GM23338 (cell line): Measurements from ENCODE around the gene UNK. TPM values are rescaled to one million over a fixed set of nuclear protein-coding genes. Genes with fewer than 3 reads are reported as not detected.

Experiments used
- ATAC-seq: fragments of 200-7000 bp; cut with Tn5 transposase; 3 replicates; pipeline ENCODE4 v1.9.1; 2020
- DNase-seq: peaks from one replicate; pipeline ENCODE4 v3.0.0-alpha.2; 2015; ENCODE audit warnings: low spot score
- H2AFZ ChIP-seq: fragments of 200-600 bp; sonication (generic); 2 replicates; pipeline ENCODE4 v1.8.0; 2016; ENCODE audit warnings: antibody characterized with exemption, mild to moderate bottlenecking, moderate library complexity
- H3F3A ChIP-seq: fragments of 200-600 bp; sonication (generic); replicated peaks from 2 replicates; pipeline ENCODE4 v1.8.0; 2017; ENCODE audit warnings: antibody characterized with exemption, mixed run types, low read depth
- H3K27ac ChIP-seq: fragments of 200-600 bp; sonication (generic); 2 replicates; pipeline ENCODE4 v1.6.1; 2016; ENCODE audit warnings: low read depth
- H3K27me3 ChIP-seq: fragments of 200-600 bp; sonication (generic); 2 replicates; pipeline ENCODE4 v1.8.0; 2016; ENCODE audit warnings: mild to moderate bottlenecking, mixed run types, moderate library complexity; ENCODE audit not compliant: insufficient read depth
- H3K36me3 ChIP-seq: fragments of 200-600 bp; sonication (generic); 2 replicates; pipeline ENCODE4 v1.8.0; 2016; ENCODE audit warnings: mild to moderate bottlenecking; ENCODE audit not compliant: insufficient read depth
- H3K4me1 ChIP-seq: fragments of 200-600 bp; sonication (generic); 2 replicates; pipeline ENCODE4 v1.8.0; 2016; ENCODE audit warnings: mild to moderate bottlenecking, moderate library complexity; ENCODE audit not compliant: insufficient read depth
- H3K4me2 ChIP-seq: fragments of 200-600 bp; sonication (generic); 2 replicates; pipeline ENCODE4 v1.7.1; 2017; ENCODE audit warnings: mixed run types
- H3K4me3 ChIP-seq: fragments of 200-600 bp; sonication (generic); 2 replicates; pipeline ENCODE4 v1.6.1; 2016; ENCODE audit warnings: mixed run types
- H3K79me2 ChIP-seq: fragments of 200-600 bp; sonication (generic); replicated peaks from 2 replicates; pipeline ENCODE4 v1.8.0; 2017; ENCODE audit warnings: mild to moderate bottlenecking; ENCODE audit not compliant: insufficient read depth
- H3K9me2 ChIP-seq: fragments of 200-600 bp; sonication (generic); 2 replicates; pipeline ENCODE4 v1.8.0; 2017; ENCODE audit not compliant: insufficient read depth
- H4K20me1 ChIP-seq: fragments of 200-600 bp; sonication (generic); replicated peaks from 2 replicates; pipeline ENCODE4 v1.8.0; 2017; ENCODE audit warnings: mild to moderate bottlenecking; ENCODE audit not compliant: insufficient read depth
- H3K27ac Mint-ChIP-seq: 2 replicates; pipeline ENCODE4 v1.8.0; 2020; ENCODE audit warnings: inconsistent platforms, mild to moderate bottlenecking, moderate library complexity, mixed read lengths
- H3K27me3 Mint-ChIP-seq: 3 replicates; pipeline ENCODE4 v1.8.0; 2022; ENCODE audit warnings: low read depth, mild to moderate bottlenecking, moderate library complexity, mixed read lengths, inconsistent platforms; ENCODE audit not compliant: insufficient read depth, poor library complexity
- H3K36me3 Mint-ChIP-seq: 3 replicates; pipeline ENCODE4 v1.8.0; 2021; ENCODE audit warnings: low read depth, mild to moderate bottlenecking, inconsistent platforms, moderate library complexity, mixed read lengths
- H3K4me1 Mint-ChIP-seq: 3 replicates; pipeline ENCODE4 v1.8.0; 2020; ENCODE audit warnings: mild to moderate bottlenecking, inconsistent platforms, mixed read lengths
- H3K4me3 Mint-ChIP-seq: 3 replicates; pipeline ENCODE4 v1.8.0; 2021; ENCODE audit warnings: moderate library complexity, mild to moderate bottlenecking, inconsistent platforms, mixed read lengths
- H3K9me3 Mint-ChIP-seq: 3 replicates; pipeline ENCODE4 v1.8.0; 2020; ENCODE audit warnings: moderate library complexity, mild to moderate bottlenecking, inconsistent platforms, mixed read lengths
- CREB1 ChIP-seq: fragments of 250-450 bp; sonication (Bioruptor Pico); IDR thresholded peaks from 2 replicates; pipeline ENCODE4 v1.5.0; 2020; ENCODE audit warnings: low read depth, mild to moderate bottlenecking, moderate library complexity
- EZH2phosphoT487 ChIP-seq: fragments of 200-600 bp; sonication (generic); IDR thresholded peaks from one replicate; pipeline ENCODE4 v1.8.1; 2018; ENCODE audit warnings: antibody characterized with exemption; ENCODE audit not compliant: unreplicated experiment
- JUNB ChIP-seq: IDR thresholded peaks from one replicate; pipeline ENCODE4 v1.6.1; 2016; ENCODE audit warnings: antibody characterized with exemption; ENCODE audit not compliant: unreplicated experiment
- STAT1 ChIP-seq: IDR thresholded peaks from one replicate; pipeline ENCODE4 v1.6.1; 2016; ENCODE audit warnings: antibody characterized with exemption; ENCODE audit not compliant: unreplicated experiment
- ZNF114 ChIP-seq: fragments of 250-450 bp; sonication (Bioruptor Pico); IDR thresholded peaks from 2 replicates; pipeline ENCODE4 v1.5.0; 2020; ENCODE audit warnings: mild to moderate bottlenecking, moderate library complexity
- polyA plus RNA-seq: library from polyadenylated mRNA; unstranded; fragments of >200 nt; fragmentation: Nextera tagmentation; extraction: Ambion mirVana; gene quantifications from 2 replicates; pipeline ENCODE4 v1.2.1, GENCODE V29; 2016
- total RNA-seq: library from RNA; depleted of rRNA; stranded (reverse); fragments of >200 nt; shearing (Covaris generic); gene quantifications from 2 replicates; pipeline ENCODE4 v1.2.3, GENCODE V29; 2014
- TF ChIP-seq, protein P1 (sequence below), 2 experiments: fragments of 200-600 bp in 1 of 2; sonication (generic) in 1 of 2; conservative IDR thresholded peaks; 2 replicates each; pipeline versions ENCODE4 v1.5.1 to v1.6.1; 2016 to 2017; ENCODE audit warnings: antibody characterized with exemption in 2 of 2, low read depth in 2 of 2, mild to moderate bottlenecking in 2 of 2, moderate library complexity in 1 of 2
- TF ChIP-seq, protein P2 (sequence below): IDR thresholded peaks from one replicate; pipeline ENCODE4 v1.6.1; 2018; ENCODE audit warnings: antibody characterized with exemption; ENCODE audit not compliant: unreplicated experiment
- TF ChIP-seq, protein P3 (sequence below): fragments of 250-450 bp; sonication (Bioruptor Pico); IDR thresholded peaks from 2 replicates; pipeline ENCODE4 v1.5.0; 2020; ENCODE audit warnings: mild to moderate bottlenecking, moderate library complexity

The UNK gene
- total and polyA plus RNA-seq, 2 experiments from 2014 or later = 21.8 to 65.2 TPM

DNA sequence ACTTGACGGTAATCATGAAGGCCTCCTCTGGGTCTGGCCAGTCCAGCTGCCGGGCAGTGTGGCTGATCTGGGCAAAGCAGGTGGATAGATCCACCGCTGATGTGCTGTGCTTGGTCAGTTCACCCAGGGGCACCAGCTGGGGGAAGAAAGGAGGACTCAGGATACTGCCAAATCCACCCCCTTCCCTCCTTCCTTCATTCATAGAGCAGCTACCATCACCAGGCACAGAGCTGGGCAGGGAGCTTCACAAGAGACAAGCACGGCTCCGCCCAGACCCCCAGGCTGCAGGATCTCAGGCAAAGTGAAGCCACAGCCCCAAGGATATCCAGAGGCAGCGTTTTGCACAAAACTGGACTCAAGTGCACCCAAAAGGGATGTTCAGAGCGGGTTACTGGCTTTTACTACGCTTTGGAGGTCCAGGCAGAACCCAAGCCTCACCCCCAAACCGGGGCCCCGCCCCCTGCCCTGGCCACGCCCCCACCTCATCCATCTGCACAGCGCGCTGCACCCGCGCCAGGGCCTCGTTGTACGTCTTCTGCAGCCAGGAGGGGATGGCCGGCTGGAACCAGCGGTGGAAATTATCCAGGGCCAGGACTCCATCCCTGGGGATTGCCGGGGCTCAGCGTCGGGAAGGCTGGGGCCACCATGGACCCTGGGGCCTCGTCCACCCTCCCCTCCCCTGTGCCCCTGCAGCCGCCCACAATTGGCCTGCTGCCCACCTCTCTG is 50.5 kb downstream of the UNK start:
- peak; percentile 28 for ATAC-seq
- Histone ChIP-seq H3K27me3 (no peaks in the 10 kb centered on the region), H3K79me2 (no peaks in the 10 kb centered on the region), H3K4me3 (peak overlapping the region; percentile 26; the same call in 1 of the 2 replicates), H3K4me2 (no peak overlapping the region; the same call in 1 of the 2 replicates), H3K27ac (no peak overlapping the region), H3F3A (peaks cover 20% of the 10 kb centered on the region), H3K36me3 (no peaks in the 10 kb centered on the region), H2AFZ (peak overlapping the region; percentile 84), H3K4me1 (peaks cover 31% of the 10 kb centered on the region), H3K9me2 (no peaks in the 10 kb centered on the region), H4K20me1 (no peaks in the 10 kb centered on the region)
- no peak overlapping the region for H3K4me3 Mint-ChIP-seq
- peaks cover 35% of the 10 kb centered on the region for H3K4me1 Mint-ChIP-seq
- peaks cover 10% of the 10 kb centered on the region for H3K27me3 Mint-ChIP-seq
- H3K27ac Mint-ChIP-seq = no peak overlapping the region
- no peak for TF ChIP-seq ZNF114
- no peak for TF ChIP-seq CREB1 (CRISPR knock-in tag)
- TF ChIP-seq, protein P1, sequence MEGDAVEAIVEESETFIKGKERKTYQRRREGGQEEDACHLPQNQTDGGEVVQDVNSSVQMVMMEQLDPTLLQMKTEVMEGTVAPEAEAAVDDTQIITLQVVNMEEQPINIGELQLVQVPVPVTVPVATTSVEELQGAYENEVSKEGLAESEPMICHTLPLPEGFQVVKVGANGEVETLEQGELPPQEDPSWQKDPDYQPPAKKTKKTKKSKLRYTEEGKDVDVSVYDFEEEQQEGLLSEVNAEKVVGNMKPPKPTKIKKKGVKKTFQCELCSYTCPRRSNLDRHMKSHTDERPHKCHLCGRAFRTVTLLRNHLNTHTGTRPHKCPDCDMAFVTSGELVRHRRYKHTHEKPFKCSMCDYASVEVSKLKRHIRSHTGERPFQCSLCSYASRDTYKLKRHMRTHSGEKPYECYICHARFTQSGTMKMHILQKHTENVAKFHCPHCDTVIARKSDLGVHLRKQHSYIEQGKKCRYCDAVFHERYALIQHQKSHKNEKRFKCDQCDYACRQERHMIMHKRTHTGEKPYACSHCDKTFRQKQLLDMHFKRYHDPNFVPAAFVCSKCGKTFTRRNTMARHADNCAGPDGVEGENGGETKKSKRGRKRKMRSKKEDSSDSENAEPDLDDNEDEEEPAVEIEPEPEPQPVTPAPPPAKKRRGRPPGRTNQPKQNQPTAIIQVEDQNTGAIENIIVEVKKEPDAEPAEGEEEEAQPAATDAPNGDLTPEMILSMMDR (conservative IDR thresholded peaks at IDR 0.05; ENCODE audit: low read depth in 2 of 2) = no peak
- no peak for TF ChIP-seq EZH2phosphoT487
- TF ChIP-seq, protein P2, sequence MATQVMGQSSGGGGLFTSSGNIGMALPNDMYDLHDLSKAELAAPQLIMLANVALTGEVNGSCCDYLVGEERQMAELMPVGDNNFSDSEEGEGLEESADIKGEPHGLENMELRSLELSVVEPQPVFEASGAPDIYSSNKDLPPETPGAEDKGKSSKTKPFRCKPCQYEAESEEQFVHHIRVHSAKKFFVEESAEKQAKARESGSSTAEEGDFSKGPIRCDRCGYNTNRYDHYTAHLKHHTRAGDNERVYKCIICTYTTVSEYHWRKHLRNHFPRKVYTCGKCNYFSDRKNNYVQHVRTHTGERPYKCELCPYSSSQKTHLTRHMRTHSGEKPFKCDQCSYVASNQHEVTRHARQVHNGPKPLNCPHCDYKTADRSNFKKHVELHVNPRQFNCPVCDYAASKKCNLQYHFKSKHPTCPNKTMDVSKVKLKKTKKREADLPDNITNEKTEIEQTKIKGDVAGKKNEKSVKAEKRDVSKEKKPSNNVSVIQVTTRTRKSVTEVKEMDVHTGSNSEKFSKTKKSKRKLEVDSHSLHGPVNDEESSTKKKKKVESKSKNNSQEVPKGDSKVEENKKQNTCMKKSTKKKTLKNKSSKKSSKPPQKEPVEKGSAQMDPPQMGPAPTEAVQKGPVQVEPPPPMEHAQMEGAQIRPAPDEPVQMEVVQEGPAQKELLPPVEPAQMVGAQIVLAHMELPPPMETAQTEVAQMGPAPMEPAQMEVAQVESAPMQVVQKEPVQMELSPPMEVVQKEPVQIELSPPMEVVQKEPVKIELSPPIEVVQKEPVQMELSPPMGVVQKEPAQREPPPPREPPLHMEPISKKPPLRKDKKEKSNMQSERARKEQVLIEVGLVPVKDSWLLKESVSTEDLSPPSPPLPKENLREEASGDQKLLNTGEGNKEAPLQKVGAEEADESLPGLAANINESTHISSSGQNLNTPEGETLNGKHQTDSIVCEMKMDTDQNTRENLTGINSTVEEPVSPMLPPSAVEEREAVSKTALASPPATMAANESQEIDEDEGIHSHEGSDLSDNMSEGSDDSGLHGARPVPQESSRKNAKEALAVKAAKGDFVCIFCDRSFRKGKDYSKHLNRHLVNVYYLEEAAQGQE = no peak
- TF ChIP-seq JUNB = no peak
- no peak for TF ChIP-seq STAT1
- TF ChIP-seq, protein P3, sequence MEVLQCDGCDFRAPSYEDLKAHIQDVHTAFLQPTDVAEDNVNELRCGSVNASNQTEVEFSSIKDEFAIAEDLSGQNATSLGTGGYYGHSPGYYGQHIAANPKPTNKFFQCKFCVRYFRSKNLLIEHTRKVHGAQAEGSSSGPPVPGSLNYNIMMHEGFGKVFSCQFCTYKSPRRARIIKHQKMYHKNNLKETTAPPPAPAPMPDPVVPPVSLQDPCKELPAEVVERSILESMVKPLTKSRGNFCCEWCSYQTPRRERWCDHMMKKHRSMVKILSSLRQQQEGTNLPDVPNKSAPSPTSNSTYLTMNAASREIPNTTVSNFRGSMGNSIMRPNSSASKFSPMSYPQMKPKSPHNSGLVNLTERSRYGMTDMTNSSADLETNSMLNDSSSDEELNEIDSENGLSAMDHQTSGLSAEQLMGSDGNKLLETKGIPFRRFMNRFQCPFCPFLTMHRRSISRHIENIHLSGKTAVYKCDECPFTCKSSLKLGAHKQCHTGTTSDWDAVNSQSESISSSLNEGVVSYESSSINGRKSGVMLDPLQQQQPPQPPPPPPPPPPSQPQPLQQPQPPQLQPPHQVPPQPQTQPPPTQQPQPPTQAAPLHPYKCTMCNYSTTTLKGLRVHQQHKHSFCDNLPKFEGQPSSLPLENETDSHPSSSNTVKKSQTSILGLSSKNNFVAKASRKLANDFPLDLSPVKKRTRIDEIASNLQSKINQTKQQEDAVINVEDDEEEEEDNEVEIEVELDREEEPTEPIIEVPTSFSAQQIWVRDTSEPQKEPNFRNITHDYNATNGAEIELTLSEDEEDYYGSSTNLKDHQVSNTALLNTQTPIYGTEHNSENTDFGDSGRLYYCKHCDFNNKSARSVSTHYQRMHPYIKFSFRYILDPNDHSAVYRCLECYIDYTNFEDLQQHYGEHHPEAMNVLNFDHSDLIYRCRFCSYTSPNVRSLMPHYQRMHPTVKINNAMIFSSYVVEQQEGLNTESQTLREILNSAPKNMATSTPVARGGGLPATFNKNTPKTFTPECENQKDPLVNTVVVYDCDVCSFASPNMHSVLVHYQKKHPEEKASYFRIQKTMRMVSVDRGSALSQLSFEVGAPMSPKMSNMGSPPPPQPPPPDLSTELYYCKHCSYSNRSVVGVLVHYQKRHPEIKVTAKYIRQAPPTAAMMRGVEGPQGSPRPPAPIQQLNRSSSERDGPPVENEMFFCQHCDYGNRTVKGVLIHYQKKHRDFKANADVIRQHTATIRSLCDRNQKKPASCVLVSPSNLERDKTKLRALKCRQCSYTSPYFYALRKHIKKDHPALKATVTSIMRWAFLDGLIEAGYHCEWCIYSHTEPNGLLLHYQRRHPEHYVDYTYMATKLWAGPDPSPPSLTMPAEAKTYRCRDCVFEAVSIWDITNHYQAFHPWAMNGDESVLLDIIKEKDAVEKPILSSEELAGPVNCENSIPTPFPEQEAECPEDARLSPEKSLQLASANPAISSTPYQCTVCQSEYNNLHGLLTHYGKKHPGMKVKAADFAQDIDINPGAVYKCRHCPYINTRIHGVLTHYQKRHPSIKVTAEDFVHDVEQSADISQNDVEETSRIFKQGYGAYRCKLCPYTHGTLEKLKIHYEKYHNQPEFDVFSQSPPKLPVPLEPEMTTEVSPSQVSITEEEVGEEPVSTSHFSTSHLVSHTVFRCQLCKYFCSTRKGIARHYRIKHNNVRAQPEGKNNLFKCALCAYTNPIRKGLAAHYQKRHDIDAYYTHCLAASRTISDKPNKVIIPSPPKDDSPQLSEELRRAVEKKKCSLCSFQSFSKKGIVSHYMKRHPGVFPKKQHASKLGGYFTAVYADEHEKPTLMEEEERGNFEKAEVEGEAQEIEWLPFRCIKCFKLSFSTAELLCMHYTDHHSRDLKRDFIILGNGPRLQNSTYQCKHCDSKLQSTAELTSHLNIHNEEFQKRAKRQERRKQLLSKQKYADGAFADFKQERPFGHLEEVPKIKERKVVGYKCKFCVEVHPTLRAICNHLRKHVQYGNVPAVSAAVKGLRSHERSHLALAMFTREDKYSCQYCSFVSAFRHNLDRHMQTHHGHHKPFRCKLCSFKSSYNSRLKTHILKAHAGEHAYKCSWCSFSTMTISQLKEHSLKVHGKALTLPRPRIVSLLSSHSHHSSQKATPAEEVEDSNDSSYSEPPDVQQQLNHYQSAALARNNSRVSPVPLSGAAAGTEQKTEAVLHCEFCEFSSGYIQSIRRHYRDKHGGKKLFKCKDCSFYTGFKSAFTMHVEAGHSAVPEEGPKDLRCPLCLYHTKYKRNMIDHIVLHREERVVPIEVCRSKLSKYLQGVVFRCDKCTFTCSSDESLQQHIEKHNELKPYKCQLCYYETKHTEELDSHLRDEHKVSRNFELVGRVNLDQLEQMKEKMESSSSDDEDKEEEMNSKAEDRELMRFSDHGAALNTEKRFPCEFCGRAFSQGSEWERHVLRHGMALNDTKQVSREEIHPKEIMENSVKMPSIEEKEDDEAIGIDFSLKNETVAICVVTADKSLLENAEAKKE (CRISPR knock-in tag) = no peak
- peak; percentile 71 for DNase-seq
- H3K9me3 Mint-ChIP-seq = peaks cover 3% of the 10 kb centered on the region; the same call in 1 of the 3 replicates
- H3K36me3 Mint-ChIP-seq = no peaks in the 10 kb centered on the region; the same call in 2 of the 3 replicates
